GM19043 (cell line): ENCODE measurements around the gene GLTP.

Source experiments
- ATAC-seq: cut with Tn5 transposase; IDR thresholded peaks from one replicate; pipeline ENCODE4 v1.9.1; 2021; ENCODE audit warnings: low read depth; ENCODE audit not compliant: unreplicated experiment

GLTP gene

GRCh38 chr12:109827566-109828550 lies 52.5 kb downstream of the GLTP start:
- no peak for ATAC-seq

GRCh38 chr12:109827080-109827479 lies 53.3 kb downstream of the GLTP start:
- no peak for ATAC-seq

GRCh38 chr12:109824731-109825130 lies 55.6 kb downstream of the GLTP start:
- ATAC-seq, result no peak

GRCh38 chr12:109822951-109823411 lies 57.4 kb downstream of the GLTP start:
- ATAC-seq, result no peak

- ATAC-seq, result no peak
Measured at GRCh38 chr12:109822416-109822815, 57.9 kb downstream of the GLTP start.

- no peak for ATAC-seq
Measured at GRCh38 chr12:109821968-109822367, 58.4 kb downstream of the GLTP start.

- ATAC-seq, result no peak
Measured at GRCh38 chr12:109820816-109821381, 59.4 kb downstream of the GLTP start.

- ATAC-seq, result no peak
Measured at GRCh38 chr12:109818905-109819500, 61.3 kb downstream of the GLTP start.

GRCh38 chr12:109818253-109818652 lies 62.1 kb downstream of the GLTP start:
- no peak for ATAC-seq

- ATAC-seq, result no peak
Measured at GRCh38 chr12:109817627-109818231, 62.6 kb downstream of the GLTP start.

- no peak for ATAC-seq
Measured at GRCh38 chr12:109816870-109817269, 63.5 kb downstream of the GLTP start.

GRCh38 chr12:109815757-109816617 lies 64.4 kb downstream of the GLTP start:
- ATAC-seq, result no peak

GRCh38 chr12:109815225-109815624 lies 65.1 kb downstream of the GLTP start:
- no peak for ATAC-seq

GRCh38 chr12:109814600-109815150 lies 65.7 kb downstream of the GLTP start:
- no peak for ATAC-seq

GRCh38 chr12:109813810-109814416 lies 66.4 kb downstream of the GLTP start:
- no peak for ATAC-seq

- ATAC-seq, result no peak
Measured at GRCh38 chr12:109811624-109811995, 68.7 kb downstream of the GLTP start.

- no peak for ATAC-seq
Measured at GRCh38 chr12:109810954-109811623, 69.3 kb downstream of the GLTP start.

GRCh38 chr12:109808876-109809646 lies 71.3 kb downstream of the GLTP start:
- ATAC-seq, result no peak
